Hepatocyte (in vitro differentiated cells): Measurements from ENCODE around the gene CCDC188. TPM values are rescaled to one million over a fixed set of nuclear protein-coding genes. Genes with fewer than 3 reads are reported as not detected.

Experiments
- DNase-seq: peaks from one replicate; pipeline ENCODE4 v3.0.0-alpha.2; 2016; ENCODE audit warnings: low spot score
- H2AFZ ChIP-seq: fragments of 200-600 bp; sonication (generic); 2 replicates; pipeline ENCODE4 v1.6.0; 2016; ENCODE audit warnings: antibody characterized with exemption, mild to moderate bottlenecking
- H3K27ac ChIP-seq: fragments of 200-600 bp; sonication (generic); 2 replicates; pipeline ENCODE4 v1.5.1; 2016; ENCODE audit warnings: mild to moderate bottlenecking
- H3K27me3 ChIP-seq: fragments of 200-600 bp; sonication (generic); 2 replicates; pipeline ENCODE4 v1.6.1; 2016
- H3K36me3 ChIP-seq: fragments of 200-600 bp; sonication (generic); replicated peaks from 2 replicates; pipeline ENCODE4 v1.5.1; 2016; ENCODE audit warnings: low read depth; ENCODE audit not compliant: insufficient read depth
- H3K4me1 ChIP-seq: fragments of 200-600 bp; sonication (generic); 2 replicates; pipeline ENCODE4 v1.5.1; 2016; ENCODE audit warnings: mild to moderate bottlenecking, moderate library complexity; ENCODE audit not compliant: insufficient read depth
- H3K4me2 ChIP-seq: fragments of 200-600 bp; sonication (generic); 2 replicates; pipeline ENCODE4 v1.6.0; 2016
- H3K4me3 ChIP-seq: fragments of 200-600 bp; sonication (generic); 2 replicates; pipeline ENCODE4 v1.5.1; 2016; ENCODE audit warnings: mild to moderate bottlenecking
- H3K79me2 ChIP-seq: fragments of 200-600 bp; sonication (generic); 2 replicates; pipeline ENCODE4 v1.6.0; 2017; ENCODE audit warnings: mild to moderate bottlenecking
- H3K9me2 ChIP-seq: fragments of 200-600 bp; sonication (generic); replicated peaks from 2 replicates; pipeline ENCODE4 v1.6.0; 2017; ENCODE audit warnings: mild to moderate bottlenecking; ENCODE audit not compliant: insufficient read depth
- H3K9me3 ChIP-seq: fragments of 200-600 bp; sonication (generic); 2 replicates; pipeline ENCODE4 v1.5.1; 2016; ENCODE audit warnings: low read depth, mild to moderate bottlenecking
- H4K20me1 ChIP-seq: fragments of 200-600 bp; sonication (generic); 2 replicates; pipeline ENCODE4 v1.6.0; 2016; ENCODE audit warnings: mild to moderate bottlenecking; ENCODE audit not compliant: insufficient read depth, poor library complexity, severe bottlenecking
- EZH2 ChIP-seq: fragments of 200-600 bp; sonication (generic); IDR thresholded peaks from 2 replicates; pipeline ENCODE4 v1.6.1; 2016; ENCODE audit warnings: antibody characterized with exemption, mild to moderate bottlenecking, borderline replicate concordance
- EZH2phosphoT487 ChIP-seq: fragments of 200-600 bp; sonication (generic); IDR thresholded peaks from one replicate; pipeline ENCODE4 v1.6.1; 2018; ENCODE audit warnings: antibody characterized with exemption, mild to moderate bottlenecking, low read depth, moderate library complexity; ENCODE audit not compliant: unreplicated experiment, severe bottlenecking
- WGBS: methylation state at CpG from one replicate; pipeline ENCODE4 v1.1.6; 2016; ENCODE audit warnings: low lambda C conversion rate; ENCODE audit errors: missing lambda C conversion rate; 5-methylcytosine and 5-hydroxymethylcytosine counted together
- polyA plus RNA-seq: library from polyadenylated mRNA; unstranded; fragments of >200 nt; fragmentation: Nextera tagmentation; extraction: Ambion mirVana; gene quantifications from 2 replicates; pipeline ENCODE4 v1.2.1, GENCODE V29; 2016
- total RNA-seq: library from RNA; depleted of rRNA; stranded (reverse); fragments of >200 nt; gene quantifications from 2 replicates; pipeline ENCODE4 v1.2.3, GENCODE V29; 2014
- TF ChIP-seq, protein P1 (sequence below): fragments of 200-600 bp; sonication (generic); IDR thresholded peaks from 2 replicates; pipeline ENCODE4 v1.5.1; 2016; ENCODE audit warnings: antibody characterized with exemption, mild to moderate bottlenecking; ENCODE audit not compliant: poor library complexity

The CCDC188 gene
- total and polyA plus RNA-seq, 2 experiments from 2014 or later, result not detected

DNA sequence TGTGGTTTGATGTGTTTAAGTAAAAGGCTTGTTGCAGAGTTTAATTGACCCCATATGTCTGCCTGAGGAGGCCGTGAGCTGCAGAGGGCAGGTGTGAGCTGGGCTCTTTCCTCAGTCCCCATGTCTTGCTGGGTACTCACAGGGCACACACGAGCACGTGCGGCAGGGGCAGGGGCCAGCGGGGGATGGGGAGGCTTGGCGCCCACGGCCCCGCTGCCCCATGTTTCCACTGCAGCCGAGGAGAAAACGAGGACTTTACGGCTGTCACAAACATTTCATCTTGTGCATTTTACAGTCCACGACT lies 24.7 kb upstream of the CCDC188 start:
- Histone ChIP-seq H3K36me3 (no peaks in the 10 kb centered on the region), H3K27me3 (no peaks in the 10 kb centered on the region), H3K4me2 (no peak overlapping the region), H3K4me3 (no peak overlapping the region), H3K27ac (no peak overlapping the region), H2AFZ (no peak overlapping the region), H3K9me2 (no peaks in the 10 kb centered on the region), H3K4me1 (peaks cover 22% of the 10 kb centered on the region), H3K79me2 (no peaks in the 10 kb centered on the region), H3K9me3 (no peaks in the 10 kb centered on the region), H4K20me1 (no peaks in the 10 kb centered on the region)
- DNase-seq, result no peak
- WGBS, result 64% methylated on average over 11 of the region's 12 CpGs
- TF ChIP-seq EZH2phosphoT487, result no peak
- TF ChIP-seq, protein P1, sequence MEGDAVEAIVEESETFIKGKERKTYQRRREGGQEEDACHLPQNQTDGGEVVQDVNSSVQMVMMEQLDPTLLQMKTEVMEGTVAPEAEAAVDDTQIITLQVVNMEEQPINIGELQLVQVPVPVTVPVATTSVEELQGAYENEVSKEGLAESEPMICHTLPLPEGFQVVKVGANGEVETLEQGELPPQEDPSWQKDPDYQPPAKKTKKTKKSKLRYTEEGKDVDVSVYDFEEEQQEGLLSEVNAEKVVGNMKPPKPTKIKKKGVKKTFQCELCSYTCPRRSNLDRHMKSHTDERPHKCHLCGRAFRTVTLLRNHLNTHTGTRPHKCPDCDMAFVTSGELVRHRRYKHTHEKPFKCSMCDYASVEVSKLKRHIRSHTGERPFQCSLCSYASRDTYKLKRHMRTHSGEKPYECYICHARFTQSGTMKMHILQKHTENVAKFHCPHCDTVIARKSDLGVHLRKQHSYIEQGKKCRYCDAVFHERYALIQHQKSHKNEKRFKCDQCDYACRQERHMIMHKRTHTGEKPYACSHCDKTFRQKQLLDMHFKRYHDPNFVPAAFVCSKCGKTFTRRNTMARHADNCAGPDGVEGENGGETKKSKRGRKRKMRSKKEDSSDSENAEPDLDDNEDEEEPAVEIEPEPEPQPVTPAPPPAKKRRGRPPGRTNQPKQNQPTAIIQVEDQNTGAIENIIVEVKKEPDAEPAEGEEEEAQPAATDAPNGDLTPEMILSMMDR, result peak; percentile 21
- no peak for TF ChIP-seq EZH2

DNA sequence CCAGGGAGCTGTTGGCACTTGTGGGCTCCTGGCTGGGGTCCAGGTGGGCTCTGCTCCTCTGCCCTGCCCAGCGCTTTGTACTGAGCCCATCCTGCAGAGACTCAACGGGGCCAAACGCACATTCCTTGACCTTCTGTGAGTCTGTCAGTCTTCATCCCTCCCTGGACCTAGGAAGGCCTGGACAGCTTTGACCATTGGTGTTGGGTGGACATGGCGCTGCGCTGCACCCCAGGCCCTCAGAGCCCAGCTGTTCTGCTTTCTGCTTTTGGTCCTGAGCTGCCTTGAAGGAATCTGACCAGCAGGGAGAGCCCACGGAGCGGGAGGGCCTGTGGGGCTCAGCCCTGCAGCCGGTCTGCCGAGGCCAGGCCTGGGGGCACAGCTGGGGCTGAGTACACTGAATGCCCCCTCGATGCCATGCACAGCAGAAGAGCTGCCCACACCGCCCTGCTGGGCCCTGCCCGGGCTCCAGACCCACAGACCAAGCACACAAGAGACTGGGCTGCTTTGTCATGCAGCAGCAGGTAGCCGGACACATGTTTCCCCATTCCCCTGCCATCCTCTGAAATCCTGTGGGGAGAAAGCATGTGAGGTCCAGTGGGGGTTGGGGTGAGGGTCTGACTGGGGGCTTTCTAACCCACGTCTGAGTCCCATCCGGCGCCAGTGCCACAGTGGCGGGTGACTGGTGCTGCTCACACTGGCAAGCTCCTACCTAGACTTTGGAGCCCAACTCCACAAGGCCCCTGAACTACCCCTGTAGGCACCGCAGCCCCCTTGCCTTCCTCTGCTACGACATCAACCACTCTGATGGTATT lies 24.1 kb upstream of the CCDC188 start:
- no peaks in the 10 kb centered on the region for H3K27me3 ChIP-seq
- TF ChIP-seq EZH2, result no peak
- TF ChIP-seq, protein P1, result peak; percentile 35
- no peaks in the 10 kb centered on the region for H4K20me1 ChIP-seq
- WGBS, result 70% methylated on average over 19 of the region's 19 CpGs
- H3K4me1 ChIP-seq, result peaks cover 22% of the 10 kb centered on the region
- no peak overlapping the region for H2AFZ ChIP-seq
- no peaks in the 10 kb centered on the region for H3K36me3 ChIP-seq
- H3K9me2 ChIP-seq, result no peaks in the 10 kb centered on the region
- H3K4me2 ChIP-seq, result no peak overlapping the region
- peak; percentile 38 for DNase-seq
- H3K9me3 ChIP-seq, result no peaks in the 10 kb centered on the region
- H3K27ac ChIP-seq, result no peak overlapping the region
- H3K79me2 ChIP-seq, result no peaks in the 10 kb centered on the region
- no peak overlapping the region for H3K4me3 ChIP-seq

DNA sequence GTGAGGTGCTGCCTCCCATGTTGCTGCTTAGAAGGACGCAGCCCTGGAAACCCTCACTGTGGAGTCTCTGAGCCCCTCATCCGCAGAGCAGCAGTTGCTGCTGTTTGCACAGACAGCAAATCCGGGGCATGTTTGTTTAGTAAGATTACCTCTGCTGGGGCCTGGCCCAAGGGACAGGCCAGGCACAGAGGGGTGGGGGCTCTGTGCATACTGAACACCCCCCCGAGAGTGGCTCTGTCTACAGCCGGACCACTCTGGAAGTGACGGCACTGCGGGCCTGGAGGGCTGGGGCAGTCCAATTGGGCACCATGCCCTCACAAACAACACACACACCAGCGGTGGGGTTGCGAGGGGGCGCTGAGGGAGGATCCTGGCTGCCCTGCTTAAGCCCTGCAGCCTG lies 22.9 kb upstream of the CCDC188 start:
- 55% methylated on average over 10 of the region's 10 CpGs for WGBS
- peak overlapping the region; percentile 35 for H3K4me2 ChIP-seq
- H4K20me1 ChIP-seq, result no peaks in the 10 kb centered on the region

More for the DNA sequence above, 22.9 kb upstream of the CCDC188 start:
- Histone ChIP-seq H3K79me2 (no peaks in the 10 kb centered on the region), H3K27ac (peak overlapping the region; percentile 4), H2AFZ (no peak overlapping the region), H3K4me3 (no peak overlapping the region), H3K9me2 (no peaks in the 10 kb centered on the region), H3K27me3 (no peaks in the 10 kb centered on the region), H3K4me1 (peaks cover 22% of the 10 kb centered on the region), H3K9me3 (no peaks in the 10 kb centered on the region), H3K36me3 (no peaks in the 10 kb centered on the region)
- peak; percentile 34 for DNase-seq
- TF ChIP-seq, protein P1, result no peak
- no peak for TF ChIP-seq EZH2
- TF ChIP-seq EZH2phosphoT487, result no peak
